Muscle layer of colon (tissue), 2 donors: ENCODE data around the gene FBXW11.
"Not testable (repeated sequence)": the region's sequence is repeated elsewhere in the genome, so short reads cannot be mapped to it uniquely, and the experiment has no call there.

Experiments used
- H3K27ac ChIP-seq: one replicate; pipeline ENCODE4 v1.7.0; 2013; ENCODE audit warnings: low read depth, mild to moderate bottlenecking, low read length, moderate library complexity
- H3K27me3 ChIP-seq, 2 donors: one replicate each; pipeline ENCODE4 v1.7.0; 2013; ENCODE audit warnings: low read length in 2 of 2, mild to moderate bottlenecking in 2 of 2; ENCODE audit not compliant: insufficient read depth in 2 of 2, control insufficient read depth in 1 of 2
- H3K36me3 ChIP-seq: one replicate; pipeline ENCODE4 v1.7.0; 2013; ENCODE audit warnings: mild to moderate bottlenecking, low read length; ENCODE audit not compliant: insufficient read depth
- H3K4me1 ChIP-seq: one replicate; pipeline ENCODE4 v1.7.0; 2013; ENCODE audit warnings: mild to moderate bottlenecking, low read length; ENCODE audit not compliant: insufficient read depth
- H3K4me3 ChIP-seq, 2 donors: one replicate each; pipeline ENCODE4 v1.7.0; 2013; ENCODE audit warnings: low read length in 2 of 2, low read depth in 1 of 2, mild to moderate bottlenecking in 1 of 2, moderate library complexity in 1 of 2
- H3K9ac ChIP-seq: one replicate; pipeline ENCODE4 v1.7.0; 2013; ENCODE audit warnings: low read length
- H3K9me3 ChIP-seq: one replicate; pipeline ENCODE4 v1.7.0; 2013; ENCODE audit warnings: mild to moderate bottlenecking, low read length
- donor health status: abdominal sarcoma.
- donor health status: Adenocarcinoma of cecum.

The FBXW11 gene

DNA sequence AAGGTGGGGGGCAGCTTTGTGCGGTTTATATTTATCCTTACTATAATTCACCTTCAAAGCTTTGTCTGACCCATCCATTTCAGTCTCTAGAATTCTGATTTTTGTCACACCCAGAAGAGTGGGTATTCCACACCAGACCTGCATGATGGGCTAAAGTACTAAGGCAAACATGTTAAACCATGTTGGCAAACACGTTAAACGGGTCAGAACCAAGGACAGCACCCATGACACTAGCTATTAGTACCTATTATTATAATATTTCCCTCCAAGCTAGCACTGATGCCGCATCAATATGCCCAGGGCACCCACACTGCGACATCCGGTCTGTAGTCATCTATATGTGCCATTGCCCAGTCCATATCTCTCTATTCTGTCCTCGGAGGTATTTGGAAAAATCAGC lies 104.7 kb downstream of the FBXW11 start:
- no peak overlapping the region for H3K9ac ChIP-seq
- H3K4me3 ChIP-seq = no peak overlapping the region
- H3K27me3 ChIP-seq = no peaks in the 10 kb centered on the region
- H3K36me3 ChIP-seq = no peaks in the 10 kb centered on the region
- H3K9me3 ChIP-seq = no peaks in the 10 kb centered on the region
- no peaks in the 10 kb centered on the region for H3K4me1 ChIP-seq
- H3K27ac ChIP-seq = no peak overlapping the region

DNA sequence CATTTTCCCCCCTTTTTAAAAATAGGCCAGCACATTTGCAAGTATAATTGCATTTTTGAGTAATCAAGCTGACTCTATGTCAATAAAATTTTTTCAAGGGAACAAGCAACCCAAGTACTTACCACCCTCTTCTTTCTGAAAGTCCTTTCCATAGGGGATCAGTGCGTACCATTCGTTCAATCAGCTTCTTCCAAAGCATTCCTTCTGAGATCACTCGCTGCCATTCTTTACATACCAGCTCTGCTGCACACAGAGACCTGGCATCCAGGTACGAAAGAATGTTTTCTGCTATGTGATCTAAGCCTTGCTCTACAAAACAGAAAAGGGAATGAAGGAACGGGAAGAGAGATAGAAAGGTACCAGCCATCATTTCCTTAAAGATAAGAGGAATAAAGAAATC lies 106.6 kb downstream of the FBXW11 start:
- H3K4me3 ChIP-seq = no peak overlapping the region
- no peak overlapping the region for H3K27ac ChIP-seq
- no peaks in the 10 kb centered on the region for H3K36me3 ChIP-seq
- no peaks in the 10 kb centered on the region for H3K9me3 ChIP-seq
- no peaks in the 10 kb centered on the region for H3K4me1 ChIP-seq
- no peaks in the 10 kb centered on the region for H3K27me3 ChIP-seq
- H3K9ac ChIP-seq = no peak overlapping the region

DNA sequence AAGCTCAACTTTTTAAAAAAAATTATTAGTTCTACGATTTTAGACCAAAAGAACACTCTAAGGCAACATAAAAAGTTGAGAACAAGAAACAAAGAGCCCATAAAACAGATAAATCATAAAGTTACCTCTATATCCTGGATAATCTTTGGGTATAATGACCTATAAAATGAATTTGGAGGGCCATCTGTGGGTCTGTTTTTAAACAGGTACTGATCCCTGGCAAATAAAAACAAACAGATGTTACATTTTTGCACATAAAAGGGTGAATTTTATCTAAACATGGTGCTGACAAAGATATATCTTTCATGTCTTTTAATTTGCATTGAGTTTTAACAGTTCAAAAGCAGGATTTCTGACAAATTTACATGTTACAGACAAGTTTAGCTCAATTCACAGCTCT lies 107.6 kb downstream of the FBXW11 start:
- Histone ChIP-seq H3K27me3 (no peaks in the 10 kb centered on the region), H3K4me1 (no peaks in the 10 kb centered on the region), H3K9me3 (no peaks in the 10 kb centered on the region), H3K9ac (no peak overlapping the region), H3K4me3 (no peak overlapping the region), H3K27ac (no peak overlapping the region), H3K36me3 (no peaks in the 10 kb centered on the region)

DNA sequence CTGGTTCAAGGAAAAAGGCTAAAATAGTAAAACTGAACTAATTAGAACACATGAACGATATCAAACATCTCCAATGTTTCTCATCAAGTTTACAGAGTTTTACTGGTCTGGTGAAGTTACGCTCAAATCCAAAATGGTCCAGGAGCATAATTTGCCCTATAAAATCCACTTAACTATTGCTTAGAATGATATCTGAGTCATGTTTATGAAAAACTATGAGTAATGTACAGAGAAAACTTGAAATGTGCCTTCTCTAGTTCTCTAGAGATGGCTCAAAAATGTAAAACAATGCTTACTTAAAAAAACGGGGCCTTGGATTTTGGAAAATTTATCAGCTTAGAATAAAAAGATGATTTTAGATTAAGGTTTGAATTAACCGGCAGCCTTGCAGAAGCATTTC lies 108.1 kb downstream of the FBXW11 start:
- H3K4me1 ChIP-seq = no peaks in the 10 kb centered on the region
- H3K9ac ChIP-seq = no peak overlapping the region
- no peaks in the 10 kb centered on the region for H3K36me3 ChIP-seq
- no peaks in the 10 kb centered on the region for H3K27me3 ChIP-seq
- no peak overlapping the region for H3K4me3 ChIP-seq
- H3K27ac ChIP-seq = no peak overlapping the region
- H3K9me3 ChIP-seq = no peaks in the 10 kb centered on the region

DNA sequence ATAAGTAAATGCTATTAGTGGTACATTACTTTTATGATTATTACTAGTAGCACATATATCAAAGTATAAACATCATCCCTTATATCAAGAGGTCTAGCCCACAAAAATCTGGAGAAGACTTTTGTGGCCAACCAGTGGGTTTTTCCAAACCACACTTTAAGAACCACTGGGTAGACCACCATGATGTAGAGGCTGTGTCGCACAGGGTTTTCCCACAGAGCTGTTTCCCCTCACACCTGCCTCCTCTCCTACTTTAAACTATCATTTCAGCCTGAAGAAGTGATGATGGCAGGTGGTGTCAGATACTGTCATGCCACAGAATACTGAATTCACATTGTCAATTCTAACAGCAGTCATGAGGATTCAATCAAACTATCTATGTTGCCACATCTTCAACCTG lies 109.2 kb downstream of the FBXW11 start:
- H3K27ac ChIP-seq = no peak overlapping the region
- H3K9ac ChIP-seq = no peak overlapping the region
- no peaks in the 10 kb centered on the region for H3K9me3 ChIP-seq
- H3K36me3 ChIP-seq = no peaks in the 10 kb centered on the region
- no peaks in the 10 kb centered on the region for H3K27me3 ChIP-seq
- H3K4me3 ChIP-seq = no peak overlapping the region
- H3K4me1 ChIP-seq = no peaks in the 10 kb centered on the region

DNA sequence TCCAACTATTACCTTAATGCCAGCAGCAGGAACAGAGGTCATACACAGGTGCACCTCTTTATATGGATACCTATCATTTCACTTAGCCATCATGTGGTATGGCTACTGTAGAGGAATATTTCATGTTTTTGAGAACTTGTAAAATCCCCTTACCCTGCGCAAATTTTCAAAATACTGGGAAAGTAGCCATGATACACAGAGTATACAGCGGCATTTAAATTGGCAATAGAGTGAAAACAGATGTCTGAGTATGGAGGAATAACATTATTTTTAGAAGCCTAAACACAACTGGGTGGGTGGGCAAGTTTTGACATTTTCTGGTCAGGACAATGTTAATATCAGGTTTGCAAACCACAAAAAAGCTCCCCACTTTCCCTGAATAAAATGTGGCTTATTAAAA lies 111.4 kb downstream of the FBXW11 start:
- H3K4me1 ChIP-seq = no peaks in the 10 kb centered on the region
- H3K27me3 ChIP-seq = no peaks in the 10 kb centered on the region
- H3K9me3 ChIP-seq = no peaks in the 10 kb centered on the region
- H3K4me3 ChIP-seq = no peak overlapping the region
- no peak overlapping the region for H3K27ac ChIP-seq
- H3K9ac ChIP-seq = no peak overlapping the region
- H3K36me3 ChIP-seq = peaks cover 7% of the 10 kb centered on the region

DNA sequence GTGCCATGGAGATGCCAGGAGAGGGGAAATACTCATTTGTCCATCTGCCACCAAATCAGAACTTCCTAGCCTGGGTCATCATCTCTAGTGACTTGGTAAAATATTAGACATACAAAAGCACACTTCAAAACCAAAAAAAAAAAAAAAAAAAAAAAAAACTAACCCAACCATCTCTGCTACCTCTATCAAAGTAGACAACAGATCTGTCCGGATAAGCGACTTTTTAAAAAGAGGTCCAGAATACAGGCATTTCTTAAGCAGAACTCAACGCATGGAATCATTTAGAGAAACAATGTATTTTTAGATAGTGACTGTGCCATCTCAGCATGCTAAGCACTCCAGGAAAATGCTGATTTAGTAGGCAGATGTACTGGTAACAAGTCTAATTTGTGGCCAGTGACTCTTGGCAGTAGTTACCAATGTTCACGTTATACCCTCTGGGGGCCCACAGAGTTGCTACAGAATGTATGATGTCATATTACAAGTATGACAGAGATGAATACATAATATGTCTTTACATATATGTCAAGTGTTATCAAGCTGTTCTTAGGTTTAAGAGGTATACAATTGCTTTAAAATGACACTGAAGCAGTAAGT lies 113.0 kb downstream of the FBXW11 start:
- H3K27me3 ChIP-seq = no peaks in the 10 kb centered on the region
- no peak overlapping the region for H3K9ac ChIP-seq
- no peak overlapping the region for H3K4me3 ChIP-seq
- peaks cover 7% of the 10 kb centered on the region for H3K36me3 ChIP-seq
- no peak overlapping the region for H3K27ac ChIP-seq
- H3K4me1 ChIP-seq = no peaks in the 10 kb centered on the region
- no peaks in the 10 kb centered on the region for H3K9me3 ChIP-seq

DNA sequence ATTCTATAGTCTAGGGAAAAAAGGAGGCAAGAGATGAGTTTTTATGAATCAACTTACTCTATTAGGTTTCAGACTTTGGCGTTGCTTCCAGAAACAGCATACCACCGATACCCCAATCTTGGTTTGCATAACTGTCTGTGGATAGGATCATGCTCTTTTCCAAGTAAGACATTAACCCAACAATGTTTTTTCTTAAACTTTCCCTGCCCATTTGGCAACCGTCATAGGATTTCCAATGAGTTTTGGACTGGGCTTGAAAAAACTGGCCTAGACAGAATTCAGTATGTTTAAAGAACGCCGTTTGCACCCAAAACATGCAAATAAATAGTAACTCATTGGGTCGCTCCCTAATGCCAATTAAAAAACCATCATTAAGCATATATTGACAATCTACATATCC lies 114.8 kb downstream of the FBXW11 start:
- H3K4me1 ChIP-seq = no peaks in the 10 kb centered on the region
- no peaks in the 10 kb centered on the region for H3K9me3 ChIP-seq
- H3K27ac ChIP-seq = no peak overlapping the region
- no peak overlapping the region for H3K9ac ChIP-seq
- H3K4me3 ChIP-seq = no peak overlapping the region
- peaks cover 7% of the 10 kb centered on the region for H3K36me3 ChIP-seq
- no peaks in the 10 kb centered on the region for H3K27me3 ChIP-seq

DNA sequence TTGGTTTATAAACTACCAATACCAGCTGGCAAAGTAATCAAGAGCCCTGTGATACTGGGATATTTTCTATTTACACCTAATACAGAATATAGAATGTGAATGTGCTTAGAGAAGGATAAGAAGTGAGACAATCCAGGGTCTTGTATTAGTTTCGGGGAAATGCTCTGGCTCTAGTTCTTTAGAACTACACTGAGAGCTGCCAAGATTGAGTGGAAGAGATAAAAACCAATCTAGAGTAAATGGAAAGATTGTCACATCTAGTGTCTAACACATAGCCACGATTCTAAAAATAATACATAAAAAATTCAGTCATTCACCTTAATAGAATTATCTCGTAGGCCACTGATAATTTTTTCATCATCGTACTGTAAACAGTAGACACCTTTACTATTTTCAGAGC lies 115.3 kb downstream of the FBXW11 start:
- no peaks in the 10 kb centered on the region for H3K9me3 ChIP-seq

DNA sequence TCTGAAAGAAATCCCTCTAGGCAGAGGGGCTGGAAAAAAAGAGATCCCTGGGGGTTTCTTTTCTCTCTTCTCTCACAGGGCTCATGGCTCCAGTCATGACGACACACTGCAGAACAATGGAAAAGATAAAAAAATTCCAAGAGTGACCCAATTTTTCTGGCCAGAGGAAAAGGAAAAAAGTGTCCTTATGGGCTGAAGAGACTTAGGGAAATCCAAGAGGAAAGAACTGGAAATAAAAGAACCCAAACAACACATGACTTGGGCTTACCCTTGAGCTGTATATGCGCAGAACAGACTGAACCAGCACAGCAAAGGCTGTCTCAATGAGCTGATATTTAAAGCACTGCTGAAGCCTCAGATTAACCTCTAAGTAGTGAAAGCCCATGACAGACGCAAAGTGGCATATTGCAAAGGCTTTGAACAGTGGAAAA lies 118.4 kb downstream of the FBXW11 start:
- H3K27me3 ChIP-seq = no peaks in the 10 kb centered on the region
- H3K27ac ChIP-seq = no peak overlapping the region
- H3K9ac ChIP-seq = no peak overlapping the region
- no peaks in the 10 kb centered on the region for H3K9me3 ChIP-seq
- no peak overlapping the region for H3K4me3 ChIP-seq
- no peaks in the 10 kb centered on the region for H3K4me1 ChIP-seq
- peaks cover 17% of the 10 kb centered on the region for H3K36me3 ChIP-seq

More for the DNA sequence above, 115.3 kb downstream of the FBXW11 start:
- H3K27ac ChIP-seq = no peak overlapping the region
- no peak overlapping the region for H3K9ac ChIP-seq
- no peaks in the 10 kb centered on the region for H3K4me1 ChIP-seq
- H3K4me3 ChIP-seq = no peak overlapping the region
- no peaks in the 10 kb centered on the region for H3K27me3 ChIP-seq
- H3K36me3 ChIP-seq = peaks cover 7% of the 10 kb centered on the region

DNA sequence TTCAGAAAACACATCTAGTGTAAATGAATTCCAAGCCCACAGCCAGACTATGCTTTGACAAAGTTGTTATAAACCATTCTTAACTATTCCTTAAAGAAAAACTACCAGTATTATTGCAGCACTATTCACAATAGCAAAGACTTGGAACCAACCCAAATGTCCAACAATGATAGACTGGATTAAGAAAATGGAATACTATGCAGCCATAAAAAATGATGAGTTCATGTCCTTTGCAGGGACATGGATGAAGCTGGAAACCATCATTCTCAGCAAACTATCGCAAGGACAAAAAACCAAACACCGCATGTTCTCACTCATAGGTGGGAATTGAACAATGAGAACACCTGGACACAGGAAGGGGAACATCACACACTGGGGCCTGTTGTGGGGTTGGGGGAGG lies 120.4 kb downstream of the FBXW11 start:
- H3K27ac ChIP-seq, H3K4me3 ChIP-seq, H3K9me3 ChIP-seq, H3K9ac ChIP-seq, H3K27me3 ChIP-seq, H3K4me1 ChIP-seq: not testable (repeated sequence)
- peaks cover 11% of the 10 kb centered on the region for H3K36me3 ChIP-seq

DNA sequence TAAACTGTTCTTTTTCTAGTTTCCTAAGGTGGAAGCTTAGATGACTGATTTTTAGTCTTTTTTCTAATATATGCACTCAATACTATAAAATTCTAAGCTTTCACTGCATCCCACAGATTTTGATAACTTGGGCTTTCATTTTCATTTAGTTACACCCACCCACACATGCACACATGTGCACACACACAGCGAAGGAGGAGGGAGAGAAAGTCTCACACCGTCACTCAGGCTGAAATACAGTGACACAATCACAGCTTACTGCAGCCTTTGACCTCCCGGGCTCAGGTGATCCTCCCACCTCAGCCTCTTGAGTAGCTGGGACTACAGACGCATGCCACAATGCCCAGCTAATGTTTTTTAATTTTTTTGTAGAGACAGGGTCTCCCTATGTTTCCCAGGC lies 124.3 kb downstream of the FBXW11 start:
- no peaks in the 10 kb centered on the region for H3K27me3 ChIP-seq
- no peak overlapping the region for H3K27ac ChIP-seq
- H3K4me1 ChIP-seq = no peaks in the 10 kb centered on the region
- H3K9me3 ChIP-seq = no peaks in the 10 kb centered on the region
- H3K4me3 ChIP-seq = no peak overlapping the region
- peaks cover 17% of the 10 kb centered on the region for H3K36me3 ChIP-seq
- H3K9ac ChIP-seq = no peak overlapping the region
